Measurements from ENCODE around the gene GRK2. TPM values are rescaled to one million over a fixed set of nuclear protein-coding genes. Genes with fewer than 3 reads are reported as not detected.

GRK2 gene
- total RNA-seq, 2 donors from 2014 or later, result 58.0 to 61.7 TPM

GRCh38 chr11:67301951-67302516 is 35.8 kb downstream of the GRK2 start:
- WGBS, 2 experiments (ENCODE audit: insufficient coverage in 1 of 2, insufficient read length in 1 of 2), result 32 to 42% methylated on average over 12 to 15 of the region's 15 CpGs
- Mint-ChIP-seq H3K27ac (peak overlapping the region; percentile 87), H3K9me3 (peaks cover under 1% of the 10 kb centered on the region), H3K4me1 (peaks cover 11% of the 10 kb centered on the region), H3K4me3 (peak overlapping the region; percentile 65), H3K27me3 (ENCODE audit: insufficient read depth) (peaks cover 2% of the 10 kb centered on the region), H3K36me3 (ENCODE audit: low read depth) (peaks cover 36% of the 10 kb centered on the region)
- DNase-seq, result peak; percentile 86
- Histone ChIP-seq H3K9me3 (ENCODE audit: control insufficient read depth, low read length) (peaks cover 2% of the 10 kb centered on the region), H3K9ac (ENCODE audit: extremely low read depth, low read length, poor library complexity, severe bottlenecking) (peak overlapping the region; percentile 38), H3K27ac (ENCODE audit: low read depth, low read length) (peak overlapping the region; percentile 85), H3K4me1 (ENCODE audit: control insufficient read depth, insufficient read depth, low read length) (no peaks in the 10 kb centered on the region), H3K36me3 (ENCODE audit: control insufficient read depth, insufficient read depth, low read length) (peaks cover 18% of the 10 kb centered on the region), H3K27me3 (ENCODE audit: control insufficient read depth, insufficient read depth, low read length, poor library complexity, severe bottlenecking) (no peaks in the 10 kb centered on the region), H3K4me3 (ENCODE audit: low read length) (peak overlapping the region; percentile 78)
- TF ChIP-seq, protein P1, sequence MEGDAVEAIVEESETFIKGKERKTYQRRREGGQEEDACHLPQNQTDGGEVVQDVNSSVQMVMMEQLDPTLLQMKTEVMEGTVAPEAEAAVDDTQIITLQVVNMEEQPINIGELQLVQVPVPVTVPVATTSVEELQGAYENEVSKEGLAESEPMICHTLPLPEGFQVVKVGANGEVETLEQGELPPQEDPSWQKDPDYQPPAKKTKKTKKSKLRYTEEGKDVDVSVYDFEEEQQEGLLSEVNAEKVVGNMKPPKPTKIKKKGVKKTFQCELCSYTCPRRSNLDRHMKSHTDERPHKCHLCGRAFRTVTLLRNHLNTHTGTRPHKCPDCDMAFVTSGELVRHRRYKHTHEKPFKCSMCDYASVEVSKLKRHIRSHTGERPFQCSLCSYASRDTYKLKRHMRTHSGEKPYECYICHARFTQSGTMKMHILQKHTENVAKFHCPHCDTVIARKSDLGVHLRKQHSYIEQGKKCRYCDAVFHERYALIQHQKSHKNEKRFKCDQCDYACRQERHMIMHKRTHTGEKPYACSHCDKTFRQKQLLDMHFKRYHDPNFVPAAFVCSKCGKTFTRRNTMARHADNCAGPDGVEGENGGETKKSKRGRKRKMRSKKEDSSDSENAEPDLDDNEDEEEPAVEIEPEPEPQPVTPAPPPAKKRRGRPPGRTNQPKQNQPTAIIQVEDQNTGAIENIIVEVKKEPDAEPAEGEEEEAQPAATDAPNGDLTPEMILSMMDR (conservative IDR thresholded peaks at IDR 0.05), result no peak

DNA sequence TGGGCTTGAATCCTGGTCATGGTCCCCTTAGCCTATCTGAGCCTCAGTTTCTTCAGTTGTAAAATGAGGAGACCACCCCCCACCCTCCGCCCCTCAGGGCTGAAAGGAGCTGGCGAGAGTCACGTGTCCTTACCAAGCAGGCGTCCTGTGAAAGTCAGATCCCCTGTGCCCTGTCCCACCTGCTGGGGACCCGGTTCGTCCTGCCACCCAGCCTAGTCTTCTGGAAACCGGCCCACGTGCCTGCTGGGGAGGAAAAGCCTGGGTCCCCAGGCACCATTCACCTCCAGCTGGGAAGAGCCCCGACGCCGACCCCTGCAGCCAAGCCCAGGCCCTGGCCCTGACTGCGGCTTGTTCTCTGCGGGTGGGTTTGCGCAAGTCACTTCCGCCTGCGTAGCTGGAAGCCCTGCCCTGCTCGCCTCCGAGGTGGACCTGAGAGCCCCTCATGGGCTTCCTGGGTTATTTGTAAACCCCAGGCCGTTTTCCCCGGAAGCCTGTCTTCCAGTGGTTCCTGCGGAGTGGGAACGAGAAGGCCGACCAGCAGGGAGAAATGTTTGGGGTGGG is 36.4 kb downstream of the GRK2 start:
- peaks cover 11% of the 10 kb centered on the region for H3K4me1 Mint-ChIP-seq
- H3K27me3 ChIP-seq (ENCODE audit: control insufficient read depth, insufficient read depth, low read length, poor library complexity, severe bottlenecking), result no peaks in the 10 kb centered on the region
- H3K4me3 ChIP-seq (ENCODE audit: low read length), result peak overlapping the region; percentile 78
- H3K27ac Mint-ChIP-seq, result peak overlapping the region; percentile 87
- peak overlapping the region; percentile 65 for H3K4me3 Mint-ChIP-seq
- H3K27ac ChIP-seq (ENCODE audit: low read depth, low read length), result peak overlapping the region; percentile 85
- WGBS, 2 experiments (ENCODE audit: insufficient coverage in 1 of 2, insufficient read length in 1 of 2), result 3 to 17% methylated on average over 10 to 23 of the region's 23 CpGs
- peak overlapping the region; percentile 38 for H3K9ac ChIP-seq (ENCODE audit: extremely low read depth, low read length, poor library complexity, severe bottlenecking)
- H3K9me3 ChIP-seq (ENCODE audit: control insufficient read depth, low read length), result no peaks in the 10 kb centered on the region
- H3K36me3 ChIP-seq (ENCODE audit: control insufficient read depth, insufficient read depth, low read length), result peaks cover 16% of the 10 kb centered on the region
- TF ChIP-seq, protein P1 (conservative IDR thresholded peaks at IDR 0.05), result no peak
- peaks cover 2% of the 10 kb centered on the region for H3K27me3 Mint-ChIP-seq (ENCODE audit: insufficient read depth)
- no peaks in the 10 kb centered on the region for H3K4me1 ChIP-seq (ENCODE audit: control insufficient read depth, insufficient read depth, low read length)
- DNase-seq, result peak; percentile 91
- H3K9me3 Mint-ChIP-seq, result no peaks in the 10 kb centered on the region
- peaks cover 32% of the 10 kb centered on the region for H3K36me3 Mint-ChIP-seq (ENCODE audit: low read depth)

DNA sequence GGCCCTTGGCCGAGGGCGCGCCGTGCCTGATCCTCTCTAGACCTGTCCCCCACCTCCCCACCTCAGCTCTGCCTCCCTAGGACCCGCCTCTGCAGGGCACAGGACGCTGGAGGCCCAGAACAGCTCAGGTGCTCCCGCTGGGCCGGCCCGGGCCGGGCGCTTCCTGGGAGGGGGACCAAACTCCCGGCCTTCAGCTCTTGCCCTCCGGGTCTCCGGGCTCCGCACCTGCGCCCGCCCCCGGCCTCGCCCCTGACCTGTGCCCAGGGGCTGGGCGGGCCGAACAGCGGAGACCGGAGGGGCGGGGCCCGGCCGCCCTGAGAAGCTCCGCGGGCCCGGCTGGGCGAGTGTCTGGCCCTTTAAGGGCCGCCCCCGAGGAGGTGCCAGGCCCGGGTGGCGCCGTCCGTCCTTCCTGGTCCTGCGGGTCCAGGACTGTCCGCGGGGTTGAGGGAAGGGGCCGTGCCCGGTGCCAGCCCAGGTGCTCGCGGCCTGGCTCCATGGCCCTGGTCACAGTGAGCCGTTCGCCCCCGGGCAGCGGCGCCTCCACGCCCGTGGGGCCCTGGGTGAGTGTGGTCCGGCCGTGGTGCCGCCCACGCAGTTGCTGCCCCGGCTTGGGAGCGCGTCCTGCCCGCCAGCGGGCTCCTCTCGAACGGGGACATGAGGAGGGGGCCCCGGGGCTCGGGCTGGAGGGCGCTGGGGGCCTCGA is 37.0 kb downstream of the GRK2 start, which contains the start of gene SSH3:
Gene SSH3, plus strand, starts transcription at position 399 of the 703 bp plus-strand sequence. Its CDS starts 96 bp downstream, at position 495.
- Mint-ChIP-seq H3K4me3 (peak within 1 kb of the TSS; percentile 65), H3K27me3 (ENCODE audit: insufficient read depth) (peaks cover 2% of the 10 kb centered on the region), H3K27ac (peak within 1 kb of the TSS; percentile 87), H3K36me3 (ENCODE audit: low read depth) (peaks cover 26% of the 10 kb centered on the region), H3K9me3 (no peaks in the 10 kb centered on the region), H3K4me1 (peaks cover 11% of the 10 kb centered on the region)
- peaks cover 16% of the 10 kb centered on the region for H3K36me3 ChIP-seq (ENCODE audit: control insufficient read depth, insufficient read depth, low read length)
- peak; percentile 90 for DNase-seq
- TF ChIP-seq, protein P1 (conservative IDR thresholded peaks at IDR 0.05), result no peak
- WGBS, 2 experiments (ENCODE audit: insufficient coverage in 1 of 2, insufficient read length in 1 of 2), result 1 to 3% methylated on average over 26 to 65 of the region's 65 CpGs
- H3K4me1 ChIP-seq (ENCODE audit: control insufficient read depth, insufficient read depth, low read length), result no peaks in the 10 kb centered on the region
- peak within 1 kb of the TSS; percentile 38 for H3K9ac ChIP-seq (ENCODE audit: extremely low read depth, low read length, poor library complexity, severe bottlenecking)
- H3K9me3 ChIP-seq (ENCODE audit: control insufficient read depth, low read length), result no peaks in the 10 kb centered on the region
- peak within 1 kb of the TSS; percentile 85 for H3K27ac ChIP-seq (ENCODE audit: low read depth, low read length)
- peak within 1 kb of the TSS; percentile 78 for H3K4me3 ChIP-seq (ENCODE audit: low read length)
- H3K27me3 ChIP-seq (ENCODE audit: control insufficient read depth, insufficient read depth, low read length, poor library complexity, severe bottlenecking), result no peaks in the 10 kb centered on the region
